GM23338 (cell line): ENCODE results near the gene NFIC. TPM values are rescaled to one million over a fixed set of nuclear protein-coding genes. Genes with fewer than 3 reads are reported as not detected.

ENCODE experiments used
- ATAC-seq: fragments of 200-7000 bp; cut with Tn5 transposase; 3 replicates; pipeline ENCODE4 v1.9.1; 2020
- DNase-seq: peaks from one replicate; pipeline ENCODE4 v3.0.0-alpha.2; 2015; ENCODE audit warnings: low spot score
- H2AFZ ChIP-seq: fragments of 200-600 bp; sonication (generic); 2 replicates; pipeline ENCODE4 v1.8.0; 2016; ENCODE audit warnings: antibody characterized with exemption, mild to moderate bottlenecking, moderate library complexity
- H3F3A ChIP-seq: fragments of 200-600 bp; sonication (generic); replicated peaks from 2 replicates; pipeline ENCODE4 v1.8.0; 2017; ENCODE audit warnings: antibody characterized with exemption, mixed run types, low read depth
- H3K27ac ChIP-seq: fragments of 200-600 bp; sonication (generic); 2 replicates; pipeline ENCODE4 v1.6.1; 2016; ENCODE audit warnings: low read depth
- H3K27me3 ChIP-seq: fragments of 200-600 bp; sonication (generic); 2 replicates; pipeline ENCODE4 v1.8.0; 2016; ENCODE audit warnings: mild to moderate bottlenecking, mixed run types, moderate library complexity; ENCODE audit not compliant: insufficient read depth
- H3K36me3 ChIP-seq: fragments of 200-600 bp; sonication (generic); 2 replicates; pipeline ENCODE4 v1.8.0; 2016; ENCODE audit warnings: mild to moderate bottlenecking; ENCODE audit not compliant: insufficient read depth
- H3K4me1 ChIP-seq: fragments of 200-600 bp; sonication (generic); 2 replicates; pipeline ENCODE4 v1.8.0; 2016; ENCODE audit warnings: mild to moderate bottlenecking, moderate library complexity; ENCODE audit not compliant: insufficient read depth
- H3K4me2 ChIP-seq: fragments of 200-600 bp; sonication (generic); 2 replicates; pipeline ENCODE4 v1.7.1; 2017; ENCODE audit warnings: mixed run types
- H3K4me3 ChIP-seq: fragments of 200-600 bp; sonication (generic); 2 replicates; pipeline ENCODE4 v1.6.1; 2016; ENCODE audit warnings: mixed run types
- H3K79me2 ChIP-seq: fragments of 200-600 bp; sonication (generic); replicated peaks from 2 replicates; pipeline ENCODE4 v1.8.0; 2017; ENCODE audit warnings: mild to moderate bottlenecking; ENCODE audit not compliant: insufficient read depth
- H3K9me2 ChIP-seq: fragments of 200-600 bp; sonication (generic); 2 replicates; pipeline ENCODE4 v1.8.0; 2017; ENCODE audit not compliant: insufficient read depth
- H4K20me1 ChIP-seq: fragments of 200-600 bp; sonication (generic); replicated peaks from 2 replicates; pipeline ENCODE4 v1.8.0; 2017; ENCODE audit warnings: mild to moderate bottlenecking; ENCODE audit not compliant: insufficient read depth
- H3K27ac Mint-ChIP-seq: 2 replicates; pipeline ENCODE4 v1.8.0; 2020; ENCODE audit warnings: inconsistent platforms, mild to moderate bottlenecking, moderate library complexity, mixed read lengths
- H3K27me3 Mint-ChIP-seq: 3 replicates; pipeline ENCODE4 v1.8.0; 2022; ENCODE audit warnings: low read depth, mild to moderate bottlenecking, moderate library complexity, mixed read lengths, inconsistent platforms; ENCODE audit not compliant: insufficient read depth, poor library complexity
- H3K36me3 Mint-ChIP-seq: 3 replicates; pipeline ENCODE4 v1.8.0; 2021; ENCODE audit warnings: low read depth, mild to moderate bottlenecking, inconsistent platforms, moderate library complexity, mixed read lengths
- H3K4me1 Mint-ChIP-seq: 3 replicates; pipeline ENCODE4 v1.8.0; 2020; ENCODE audit warnings: mild to moderate bottlenecking, inconsistent platforms, mixed read lengths
- H3K4me3 Mint-ChIP-seq: 3 replicates; pipeline ENCODE4 v1.8.0; 2021; ENCODE audit warnings: moderate library complexity, mild to moderate bottlenecking, inconsistent platforms, mixed read lengths
- H3K9me3 Mint-ChIP-seq: 3 replicates; pipeline ENCODE4 v1.8.0; 2020; ENCODE audit warnings: moderate library complexity, mild to moderate bottlenecking, inconsistent platforms, mixed read lengths
- CTCF ChIP-seq, 2 experiments: fragments of 200-600 bp in 1 of 2; sonication (generic) in 1 of 2; conservative IDR thresholded peaks; 2 replicates each; pipeline versions ENCODE4 v1.5.1 to v1.6.1; 2016 to 2017; ENCODE audit warnings: antibody characterized with exemption in 2 of 2, low read depth in 2 of 2, mild to moderate bottlenecking in 2 of 2, moderate library complexity in 1 of 2
- ETS1 ChIP-seq: IDR thresholded peaks from 2 replicates; pipeline ENCODE4 v1.6.1; 2016; ENCODE audit warnings: antibody characterized with exemption
- EZH2 ChIP-seq: fragments of 200-600 bp; sonication (generic); IDR thresholded peaks from one replicate; pipeline ENCODE4 v1.8.0; 2017; ENCODE audit warnings: antibody characterized with exemption, mild to moderate bottlenecking, low read depth; ENCODE audit not compliant: unreplicated experiment
- EZH2phosphoT487 ChIP-seq: fragments of 200-600 bp; sonication (generic); IDR thresholded peaks from one replicate; pipeline ENCODE4 v1.8.1; 2018; ENCODE audit warnings: antibody characterized with exemption; ENCODE audit not compliant: unreplicated experiment
- REST ChIP-seq: IDR thresholded peaks from one replicate; pipeline ENCODE4 v1.6.1; 2018; ENCODE audit warnings: antibody characterized with exemption; ENCODE audit not compliant: unreplicated experiment
- STAT1 ChIP-seq: IDR thresholded peaks from one replicate; pipeline ENCODE4 v1.6.1; 2016; ENCODE audit warnings: antibody characterized with exemption; ENCODE audit not compliant: unreplicated experiment
- ZNF331 ChIP-seq: fragments of 250-450 bp; sonication (Bioruptor Pico); IDR thresholded peaks from 2 replicates; pipeline ENCODE4 v1.5.0; 2020; ENCODE audit warnings: low read depth, mild to moderate bottlenecking, moderate library complexity
- polyA plus RNA-seq: library from polyadenylated mRNA; unstranded; fragments of >200 nt; fragmentation: Nextera tagmentation; extraction: Ambion mirVana; gene quantifications from 2 replicates; pipeline ENCODE4 v1.2.1, GENCODE V29; 2016
- total RNA-seq: library from RNA; depleted of rRNA; stranded (reverse); fragments of >200 nt; shearing (Covaris generic); gene quantifications from 2 replicates; pipeline ENCODE4 v1.2.3, GENCODE V29; 2014

Gene NFIC
- total and polyA plus RNA-seq, 2 experiments from 2014 or later = 1.3 to 5.3 TPM

GRCh38 chr19:3459965-3460582 is 93.7 kb downstream of the NFIC start:
- peaks cover 9% of the 10 kb centered on the region for H4K20me1 ChIP-seq
- H3K4me2 ChIP-seq = peak overlapping the region; percentile 81
- DNase-seq (no peak), ATAC-seq (no peak)
- TF ChIP-seq STAT1 = no peak
- no peak for TF ChIP-seq CTCF (conservative IDR thresholded peaks at IDR 0.05; ENCODE audit: low read depth in 2 of 2)
- no peak for TF ChIP-seq ETS1
- TF ChIP-seq EZH2 = no peak
- no peak for TF ChIP-seq ZNF331
- TF ChIP-seq EZH2phosphoT487 = no peak
- H3K36me3 Mint-ChIP-seq = no peaks in the 10 kb centered on the region
- peak overlapping the region; percentile 56; the same call in 1 of the 2 replicates for H3K4me3 ChIP-seq
- peaks cover 83% of the 10 kb centered on the region for H3K27me3 ChIP-seq
- no peaks in the 10 kb centered on the region for H3K9me2 ChIP-seq
- no peaks in the 10 kb centered on the region; the same call in 1 of the 3 replicates for H3K9me3 Mint-ChIP-seq
- peaks cover 6% of the 10 kb centered on the region; the same call in 1 of the 2 replicates for H3F3A ChIP-seq
- no peaks in the 10 kb centered on the region for H3K36me3 ChIP-seq
- peaks cover 29% of the 10 kb centered on the region for H3K4me1 ChIP-seq
- H3K27ac Mint-ChIP-seq = no peak overlapping the region
- no peak overlapping the region for H2AFZ ChIP-seq
- H3K27me3 Mint-ChIP-seq = peaks cover 48% of the 10 kb centered on the region
- no peaks in the 10 kb centered on the region for H3K79me2 ChIP-seq
- peaks cover 17% of the 10 kb centered on the region for H3K4me1 Mint-ChIP-seq
- H3K27ac ChIP-seq = no peak overlapping the region
- H3K4me3 Mint-ChIP-seq = peak overlapping the region; percentile 29; the same call in 2 of the 3 replicates

GRCh38 chr19:3462991-3463713 is 96.8 kb downstream of the NFIC start:
- Histone ChIP-seq H3K36me3 (no peaks in the 10 kb centered on the region), H3K79me2 (no peaks in the 10 kb centered on the region), H4K20me1 (peaks cover 9% of the 10 kb centered on the region), H3K4me1 (peaks cover 25% of the 10 kb centered on the region), H3K4me3 (peak overlapping the region; percentile 65), H3K9me2 (no peaks in the 10 kb centered on the region), H3K4me2 (peak overlapping the region; percentile 86), H2AFZ (no peak overlapping the region), H3F3A (peaks cover 6% of the 10 kb centered on the region; the same call in 1 of the 2 replicates), H3K27ac (no peak overlapping the region), H3K27me3 (peaks cover 84% of the 10 kb centered on the region)
- TF ChIP-seq EZH2 = peak; percentile 77
- no peak for TF ChIP-seq REST
- H3K4me3 Mint-ChIP-seq = peak overlapping the region; percentile 60
- ATAC-seq = peak; percentile 22
- no peak overlapping the region for H3K27ac Mint-ChIP-seq
- peaks cover 3% of the 10 kb centered on the region; the same call in 1 of the 3 replicates for H3K36me3 Mint-ChIP-seq
- peaks cover 63% of the 10 kb centered on the region for H3K27me3 Mint-ChIP-seq
- peak; percentile 56 for DNase-seq
- peaks cover 14% of the 10 kb centered on the region for H3K9me3 Mint-ChIP-seq
- peaks cover 16% of the 10 kb centered on the region for H3K4me1 Mint-ChIP-seq
